ENCODE data around the gene KANK2. TPM values are rescaled to one million over a fixed set of nuclear protein-coding genes. Genes with fewer than 3 reads are reported as not detected.

KANK2 gene
- total and polyA plus RNA-seq, 7 experiments from 2014 or later, result 0.32 to 2.9 (median 0.53) TPM; not detected in 2

DNA sequence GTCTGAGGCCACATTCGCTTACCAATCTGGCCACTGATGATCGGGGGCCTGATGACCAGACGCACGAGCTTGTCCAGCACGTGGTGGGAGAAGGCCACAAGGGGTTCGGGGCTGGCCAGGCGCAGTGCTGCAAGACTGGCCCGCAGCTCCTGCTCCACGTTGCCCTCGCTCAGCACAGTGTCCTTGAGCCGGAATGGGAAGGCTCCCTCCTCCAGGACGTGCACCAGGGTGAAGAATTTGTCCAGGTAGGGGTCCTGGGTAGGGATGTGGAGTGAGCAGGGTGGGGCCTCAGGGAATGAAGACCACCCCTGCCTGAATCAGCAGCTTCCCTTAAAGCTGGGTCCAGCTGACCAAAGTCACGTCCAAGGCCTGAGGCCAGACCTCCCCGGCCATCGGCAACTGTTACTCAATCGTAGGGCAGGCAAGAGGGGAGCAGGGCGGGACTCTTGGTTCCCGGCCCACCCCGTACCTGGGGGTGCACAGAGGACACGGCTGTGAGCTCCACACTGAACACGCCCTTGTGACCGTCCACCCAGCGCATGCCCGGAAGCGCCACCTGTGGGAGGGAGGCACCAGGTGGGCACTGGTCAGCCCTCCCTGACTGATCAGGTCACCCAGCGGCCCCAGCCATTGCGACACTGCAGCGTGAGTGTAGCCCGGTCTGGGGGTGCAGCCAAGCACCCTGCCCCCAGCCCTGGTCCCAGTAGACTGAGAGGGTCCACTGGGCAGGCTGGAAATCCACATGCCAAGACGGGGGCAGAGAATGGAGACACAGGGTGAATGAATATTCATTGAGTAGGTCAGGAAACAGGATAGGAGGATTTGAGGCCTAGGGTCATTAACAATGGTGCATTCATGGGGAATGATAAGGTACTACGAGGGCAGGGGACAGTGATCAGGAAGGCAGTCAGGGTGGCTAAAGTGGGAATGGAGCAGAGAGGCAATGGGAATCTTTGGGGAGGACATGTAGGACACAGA lies 39.3 kb upstream of the KANK2 start:
- no peaks in the 10 kb centered on the region for H3K36me3 ChIP-seq (ENCODE audit: control insufficient read depth in 2 of 3, insufficient read depth in 3 of 3, low read length in 3 of 3)
- no peak overlapping the region for H3K27ac ChIP-seq (ENCODE audit: low read depth, low read length)
- no peak for ATAC-seq
- no peak overlapping the region for H3K27ac Mint-ChIP-seq
- intact Hi-C loops (cut with micrococcal nuclease), result no loop called here
- no peak for DNase-seq
- ChIA-PET CTCF (no interaction called here), POLR2A (no interaction called here)
- H3K36me3 Mint-ChIP-seq, result no peaks in the 10 kb centered on the region
- peaks cover 0 to 3% (median 0%) of the 10 kb centered on the region in 5 donors for H3K27me3 Mint-ChIP-seq
- peaks cover 0 to 24% (median 0%) of the 10 kb centered on the region in 3 experiments for H3K9me3 ChIP-seq (ENCODE audit: control insufficient read depth in 2 of 3, low read length in 3 of 3)
- no peak overlapping the region for H3K4me3 ChIP-seq (ENCODE audit: low read length)
- no peaks in the 10 kb centered on the region for H3K27me3 ChIP-seq (ENCODE audit: control insufficient read depth in 2 of 2, insufficient read depth in 2 of 2, low read length in 2 of 2)
- no peaks in the 10 kb centered on the region for H3K4me1 Mint-ChIP-seq
- H3K4me1 ChIP-seq (ENCODE audit: control insufficient read depth in 2 of 2, insufficient read depth in 2 of 2, low read length in 2 of 2), result no peaks in the 10 kb centered on the region
- peaks cover 0 to 21% (median 9%) of the 10 kb centered on the region in 11 donors for H3K9me3 Mint-ChIP-seq
- no peak overlapping the region for H3K4me3 Mint-ChIP-seq

DNA sequence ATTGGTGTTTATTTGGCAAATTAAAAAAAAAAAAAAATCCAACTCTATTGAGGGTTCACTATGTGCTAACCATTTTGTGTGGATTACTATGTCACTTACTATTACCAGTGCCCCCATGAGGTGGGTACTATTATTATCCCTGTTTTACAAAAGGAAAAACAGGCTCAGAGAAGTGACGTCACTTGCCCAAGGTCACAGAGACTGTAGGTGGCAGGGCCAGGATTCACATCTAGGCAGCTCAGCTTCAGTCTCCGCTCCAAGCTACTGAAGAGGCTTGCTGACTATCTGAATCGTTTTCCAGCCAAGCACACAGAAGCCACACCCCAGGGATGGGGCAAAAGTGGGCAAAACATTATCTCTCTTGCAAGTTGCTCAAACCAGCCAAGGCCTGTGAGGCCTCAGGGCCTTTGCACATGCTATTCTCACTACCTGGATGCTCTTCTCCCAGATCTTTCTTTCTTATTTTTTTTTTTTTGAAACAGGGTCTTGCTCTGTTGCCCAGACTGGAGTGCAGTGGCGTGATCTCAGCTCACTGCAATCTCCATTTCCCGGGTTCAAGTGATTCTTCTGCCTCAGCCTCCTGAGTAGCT lies 37.2 kb upstream of the KANK2 start:
- peaks cover 0 to 18% (median 0%) of the 10 kb centered on the region in 3 experiments for H3K9me3 ChIP-seq (ENCODE audit: control insufficient read depth in 2 of 3, low read length in 3 of 3)
- H3K4me3 Mint-ChIP-seq, result no peak overlapping the region
- no peaks in the 10 kb centered on the region for H3K4me1 Mint-ChIP-seq
- intact Hi-C loops (cut with micrococcal nuclease), result no loop called here
- peaks cover 0 to 3% (median 0%) of the 10 kb centered on the region in 5 donors for H3K27me3 Mint-ChIP-seq
- no peak overlapping the region for H3K4me3 ChIP-seq (ENCODE audit: low read length)
- no peak overlapping the region for H3K27ac Mint-ChIP-seq
- ChIA-PET CTCF (no interaction called here), POLR2A (interaction anchor here (0.6 kb wide), 1 partner anchor 245 kb away, joined by 3 read pairs; no protein-coding TSS in a partner anchor)
- DNase-seq, result no peak
- H3K27ac ChIP-seq (ENCODE audit: low read depth, low read length), result no peak overlapping the region
- no peaks in the 10 kb centered on the region for H3K27me3 ChIP-seq (ENCODE audit: control insufficient read depth in 2 of 2, insufficient read depth in 2 of 2, low read length in 2 of 2)
- H3K4me1 ChIP-seq (ENCODE audit: control insufficient read depth in 2 of 2, insufficient read depth in 2 of 2, low read length in 2 of 2), result no peaks in the 10 kb centered on the region
- H3K9me3 Mint-ChIP-seq, result peaks cover 0 to 18% (median 9%) of the 10 kb centered on the region in 11 donors
- no peaks in the 10 kb centered on the region for H3K36me3 Mint-ChIP-seq
- ATAC-seq, result no peak
- H3K36me3 ChIP-seq (ENCODE audit: control insufficient read depth in 2 of 3, insufficient read depth in 3 of 3, low read length in 3 of 3), result no peaks in the 10 kb centered on the region

DNA sequence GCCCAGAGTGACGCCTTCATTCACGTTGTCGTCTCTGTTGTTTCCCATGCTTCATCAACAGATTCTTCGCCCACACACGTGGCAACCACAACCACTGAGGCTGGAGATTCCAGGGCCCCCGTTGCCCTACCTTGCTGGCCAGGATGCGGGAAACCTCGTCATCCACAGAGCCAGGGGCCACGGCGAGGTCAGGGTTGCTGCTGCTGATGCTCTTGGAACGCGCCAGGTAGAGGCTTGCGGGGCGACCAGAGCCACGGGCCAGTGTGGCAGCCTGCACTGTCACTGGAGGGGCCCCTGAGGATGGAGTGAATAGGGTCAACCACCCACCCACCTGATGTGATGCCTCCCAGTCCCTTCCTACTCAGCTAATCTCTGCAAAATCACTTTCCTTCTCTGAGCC lies 35.7 kb upstream of the KANK2 start:
- no peaks in the 10 kb centered on the region for H3K4me1 ChIP-seq (ENCODE audit: control insufficient read depth in 2 of 2, insufficient read depth in 2 of 2, low read length in 2 of 2)
- H3K27me3 Mint-ChIP-seq, result peaks cover 0 to 6% (median 3%) of the 10 kb centered on the region in 5 donors
- POLR2A ChIA-PET, result no interaction called here
- H3K9me3 ChIP-seq (ENCODE audit: control insufficient read depth in 2 of 3, low read length in 3 of 3), result peaks cover 0 to 3% (median 0%) of the 10 kb centered on the region in 3 experiments
- DNase-seq (no peak), ATAC-seq (no peak)
- H3K27me3 ChIP-seq (ENCODE audit: control insufficient read depth in 2 of 2, insufficient read depth in 2 of 2, low read length in 2 of 2), result no peaks in the 10 kb centered on the region
- no peaks in the 10 kb centered on the region for H3K4me1 Mint-ChIP-seq
- H3K9me3 Mint-ChIP-seq, result peaks cover 0 to 7% (median 3%) of the 10 kb centered on the region in 11 donors
- no peak overlapping the region for H3K27ac Mint-ChIP-seq
- no peak overlapping the region for H3K4me3 Mint-ChIP-seq
- CTCF ChIA-PET, result no interaction called here
- no peak overlapping the region for H3K4me3 ChIP-seq (ENCODE audit: low read length)
- no peaks in the 10 kb centered on the region for H3K36me3 ChIP-seq (ENCODE audit: control insufficient read depth in 2 of 3, insufficient read depth in 3 of 3, low read length in 3 of 3)
- no peaks in the 10 kb centered on the region for H3K36me3 Mint-ChIP-seq
- intact Hi-C loops (cut with micrococcal nuclease), result no loop called here
- no peak overlapping the region for H3K27ac ChIP-seq (ENCODE audit: low read depth, low read length)

DNA sequence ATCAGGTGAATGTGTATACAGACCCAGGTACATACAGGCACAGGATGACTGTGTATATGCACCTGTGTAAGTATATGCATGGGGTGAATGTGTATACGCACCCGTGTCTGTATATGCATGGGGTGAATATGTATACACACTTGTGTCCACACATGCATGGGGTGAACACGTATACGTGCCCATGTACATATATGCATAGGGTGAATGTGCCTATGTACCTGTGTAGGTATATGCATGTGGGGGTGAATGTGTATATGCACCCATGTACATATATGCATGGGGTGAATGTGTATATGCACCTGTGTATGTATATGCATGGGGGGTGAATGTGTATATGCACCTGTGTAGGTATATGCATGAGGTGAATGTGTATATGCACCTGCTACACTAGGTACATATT lies 35.2 kb upstream of the KANK2 start:
- peaks cover 0 to 6% (median 3%) of the 10 kb centered on the region in 5 donors for H3K27me3 Mint-ChIP-seq
- H3K4me3 Mint-ChIP-seq, result no peak overlapping the region
- H3K4me1 ChIP-seq (ENCODE audit: control insufficient read depth in 2 of 2, insufficient read depth in 2 of 2, low read length in 2 of 2), result no peaks in the 10 kb centered on the region
- DNase-seq (no peak), ATAC-seq (no peak)
- no peak overlapping the region for H3K4me3 ChIP-seq (ENCODE audit: low read length)
- H3K27ac ChIP-seq (ENCODE audit: low read depth, low read length), result no peak overlapping the region
- H3K9me3 ChIP-seq (ENCODE audit: control insufficient read depth in 2 of 3, low read length in 3 of 3), result no peaks in the 10 kb centered on the region
- H3K27me3 ChIP-seq (ENCODE audit: control insufficient read depth in 2 of 2, insufficient read depth in 2 of 2, low read length in 2 of 2), result no peaks in the 10 kb centered on the region
- H3K36me3 ChIP-seq (ENCODE audit: control insufficient read depth in 2 of 3, insufficient read depth in 3 of 3, low read length in 3 of 3), result no peaks in the 10 kb centered on the region
- ChIA-PET CTCF (no interaction called here), POLR2A (no interaction called here)
- H3K36me3 Mint-ChIP-seq, result no peaks in the 10 kb centered on the region
- no peaks in the 10 kb centered on the region for H3K4me1 Mint-ChIP-seq
- intact Hi-C loops (cut with micrococcal nuclease), result no loop called here
- peaks cover 0 to 5% (median 2%) of the 10 kb centered on the region in 11 donors for H3K9me3 Mint-ChIP-seq
- no peak overlapping the region for H3K27ac Mint-ChIP-seq

DNA sequence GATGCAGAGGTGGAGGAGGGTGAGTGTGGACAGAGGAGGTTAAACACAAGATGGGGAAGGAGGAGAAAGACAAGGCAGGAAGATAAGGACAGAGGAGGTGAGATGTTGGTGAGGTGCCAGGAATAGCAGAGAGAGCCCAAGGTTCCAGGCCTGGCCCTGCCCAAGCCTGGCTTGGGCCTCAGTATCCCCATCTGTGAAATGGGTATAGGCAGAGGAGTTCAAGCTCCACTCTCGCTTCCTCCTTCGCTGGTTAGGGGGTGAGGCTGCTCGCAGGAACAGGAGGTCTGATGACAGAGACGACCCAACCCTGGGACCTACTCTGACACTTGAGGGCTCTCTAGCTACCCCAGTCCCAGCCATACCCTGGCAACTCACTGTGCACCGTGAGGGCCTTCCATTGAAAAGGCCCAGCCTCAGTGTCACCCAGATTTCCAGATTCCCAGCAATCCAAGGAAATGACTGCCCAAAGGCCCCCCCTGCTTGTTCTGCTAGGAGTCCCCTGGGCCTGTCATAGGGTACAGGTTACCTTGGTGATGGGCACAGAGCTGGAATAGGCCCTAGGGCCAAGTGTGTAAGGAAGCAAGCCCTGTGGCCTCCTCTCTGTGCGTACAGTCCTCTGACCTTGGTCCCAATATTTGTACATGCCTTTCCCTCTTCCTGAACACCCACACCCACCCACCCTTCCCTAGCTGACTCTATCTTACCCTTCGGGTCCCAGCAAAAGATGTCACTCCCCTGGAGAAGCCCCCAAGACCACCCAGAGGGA lies 33.5 kb upstream of the KANK2 start:
- H3K27ac Mint-ChIP-seq, result no peak overlapping the region
- Histone ChIP-seq H3K4me3 (ENCODE audit: low read length) (no peak overlapping the region), H3K27ac (ENCODE audit: low read depth, low read length) (no peak overlapping the region), H3K9me3 (ENCODE audit: control insufficient read depth in 2 of 3, low read length in 3 of 3) (no peaks in the 10 kb centered on the region), H3K36me3 (ENCODE audit: control insufficient read depth in 2 of 3, insufficient read depth in 3 of 3, low read length in 3 of 3) (no peaks in the 10 kb centered on the region), H3K4me1 (ENCODE audit: control insufficient read depth in 2 of 2, insufficient read depth in 2 of 2, low read length in 2 of 2) (no peaks in the 10 kb centered on the region), H3K27me3 (ENCODE audit: control insufficient read depth in 2 of 2, insufficient read depth in 2 of 2, low read length in 2 of 2) (no peaks in the 10 kb centered on the region)
- intact Hi-C loops (cut with micrococcal nuclease), result no loop called here
- peaks cover 0 to 6% (median 3%) of the 10 kb centered on the region in 5 donors for H3K27me3 Mint-ChIP-seq
- POLR2A ChIA-PET, result no interaction called here
- peaks cover 0 to 2% (median 0%) of the 10 kb centered on the region in 11 donors for H3K9me3 Mint-ChIP-seq
- no peaks in the 10 kb centered on the region for H3K36me3 Mint-ChIP-seq
- H3K4me1 Mint-ChIP-seq, result peaks cover 0 to 3% (median 0%) of the 10 kb centered on the region in 7 donors
- ATAC-seq, result no peak
- peak overlapping the region in 1 of 10 donors; percentile 18 for H3K4me3 Mint-ChIP-seq
- no peak for DNase-seq
- CTCF ChIA-PET, result no interaction called here

DNA sequence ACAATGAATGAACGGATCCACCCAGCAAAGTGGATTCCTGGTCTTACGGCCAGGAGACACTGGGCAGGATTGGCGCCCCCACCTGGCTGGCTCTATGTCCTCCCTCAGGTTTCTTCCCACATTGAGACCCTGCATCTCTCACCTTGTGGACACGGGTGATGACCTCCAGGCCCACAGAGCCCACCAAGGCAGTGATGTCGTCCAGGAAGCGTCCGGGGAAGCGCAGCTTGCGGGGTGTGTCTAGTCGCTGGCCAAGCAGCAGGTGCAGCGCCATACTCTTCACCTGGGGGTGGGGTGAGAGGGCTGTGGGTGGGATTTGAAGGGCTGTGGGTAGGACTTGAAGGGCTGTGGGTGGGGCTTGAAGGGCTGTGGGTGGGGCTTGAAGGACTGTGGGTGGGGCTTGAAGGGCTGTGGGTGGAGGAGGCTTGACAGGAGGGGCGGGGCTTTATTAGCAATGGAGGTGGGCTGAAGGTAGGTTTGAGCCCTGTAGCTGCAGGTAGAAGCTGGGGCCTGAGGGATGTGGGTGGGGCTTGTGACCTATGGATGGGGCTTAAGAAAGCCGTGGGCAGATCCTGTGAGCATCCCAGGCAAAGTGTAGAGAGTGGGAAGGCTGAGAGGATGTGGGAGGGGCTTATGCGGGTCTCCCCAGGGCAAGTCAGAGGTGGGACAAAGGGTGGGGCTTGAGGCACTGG lies 30.0 kb upstream of the KANK2 start:
- ChIA-PET POLR2A (no interaction called here), CTCF (interaction anchor here (0.6 kb wide), 1 partner anchor 333 kb away, joined by 4 read pairs; no protein-coding TSS in a partner anchor)
- H3K4me3 Mint-ChIP-seq, result no peak overlapping the region
- H3K9me3 ChIP-seq (ENCODE audit: control insufficient read depth in 2 of 3, low read length in 3 of 3), result no peaks in the 10 kb centered on the region
- H3K27me3 Mint-ChIP-seq, result peaks cover 0 to 6% (median 4%) of the 10 kb centered on the region in 5 donors
- peaks cover 0 to 3% (median 0%) of the 10 kb centered on the region in 7 donors for H3K4me1 Mint-ChIP-seq
- intact Hi-C loops (cut with micrococcal nuclease), result no loop called here
- peak overlapping the region in 1 of 9 donors; percentile 77 for H3K27ac Mint-ChIP-seq
- no peak overlapping the region for H3K27ac ChIP-seq (ENCODE audit: low read depth, low read length)
- H3K36me3 ChIP-seq (ENCODE audit: control insufficient read depth in 2 of 3, insufficient read depth in 3 of 3, low read length in 3 of 3), result no peaks in the 10 kb centered on the region
- ATAC-seq (no peak), DNase-seq (peak in 2 of 9 donors; percentile 7 to 8)
- no peaks in the 10 kb centered on the region for H3K4me1 ChIP-seq (ENCODE audit: control insufficient read depth in 2 of 2, insufficient read depth in 2 of 2, low read length in 2 of 2)
- no peaks in the 10 kb centered on the region for H3K27me3 ChIP-seq (ENCODE audit: control insufficient read depth in 2 of 2, insufficient read depth in 2 of 2, low read length in 2 of 2)
- no peak overlapping the region for H3K4me3 ChIP-seq (ENCODE audit: low read length)
- H3K9me3 Mint-ChIP-seq, result peaks cover 0 to 4% (median under 1%) of the 10 kb centered on the region in 11 donors
- no peaks in the 10 kb centered on the region for H3K36me3 Mint-ChIP-seq
